Activated CD8-positive, alpha-beta memory T cell treated with anti-CD3 and anti-CD28 coated beads, Interleukin-2, amount 50 U/mL, for 24 hours (primary cell): Measurements from ENCODE around the gene ABCA8.

Experiments
- DNase-seq: peaks from one replicate; pipeline ENCODE4 v3.0.0-alpha.2; 2020; ENCODE audit errors: extremely low read depth

The ABCA8 gene

GRCh38 chr17:68942389-68942788, 12.8 kb downstream of the ABCA8 start:
- no peak for DNase-seq

DNA sequence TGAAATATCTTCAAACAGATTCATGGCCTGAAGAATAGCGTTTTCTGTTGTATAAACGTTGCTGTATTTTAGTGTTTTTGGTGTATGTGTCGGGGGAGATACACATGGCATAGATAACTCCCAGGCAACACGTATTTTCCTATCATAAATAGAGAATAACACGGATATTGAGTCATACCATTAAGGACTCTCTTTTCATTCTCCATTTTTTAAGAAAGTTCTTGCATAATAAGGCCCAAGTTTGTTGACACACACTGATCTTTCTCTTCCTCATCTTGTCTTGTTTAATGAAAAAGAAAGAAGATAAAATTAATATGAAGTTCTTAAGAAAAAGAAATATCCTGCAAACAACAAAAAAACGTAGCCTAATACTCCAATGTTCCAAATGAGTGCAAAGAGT, 13.4 kb downstream of the ABCA8 start:
- no peak for DNase-seq

GRCh38 chr17:68939195-68939594, 16.0 kb downstream of the ABCA8 start:
- DNase-seq = no peak

DNA sequence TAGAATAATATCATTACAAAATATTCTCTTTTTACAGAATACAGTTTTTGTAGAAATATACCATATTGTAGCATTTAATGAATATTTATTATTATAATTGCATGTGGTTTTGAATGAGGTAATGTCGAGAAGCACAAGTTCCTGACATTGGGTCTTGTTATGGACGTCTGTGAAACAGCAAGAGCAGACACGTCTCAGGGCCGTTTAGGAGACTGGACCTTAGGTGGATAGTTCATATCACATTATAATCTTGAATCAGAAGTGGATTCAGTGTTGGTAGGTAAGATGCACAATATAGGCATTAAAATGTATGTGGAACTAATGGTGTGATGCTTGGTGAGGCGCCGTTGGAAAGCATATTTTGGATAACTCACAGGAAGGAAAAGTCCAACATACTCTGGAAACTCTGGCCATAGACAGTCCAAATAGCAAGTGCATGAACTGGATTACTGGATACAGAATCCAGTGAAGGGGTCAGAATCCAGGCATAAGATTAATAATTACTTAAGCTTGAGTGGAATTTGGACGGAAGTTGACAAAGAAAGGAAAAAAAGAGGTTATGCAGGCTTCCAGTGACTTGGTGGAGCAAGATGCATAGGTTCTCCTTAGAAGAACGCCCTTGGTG, 17.2 kb downstream of the ABCA8 start:
- no peak for DNase-seq

DNA sequence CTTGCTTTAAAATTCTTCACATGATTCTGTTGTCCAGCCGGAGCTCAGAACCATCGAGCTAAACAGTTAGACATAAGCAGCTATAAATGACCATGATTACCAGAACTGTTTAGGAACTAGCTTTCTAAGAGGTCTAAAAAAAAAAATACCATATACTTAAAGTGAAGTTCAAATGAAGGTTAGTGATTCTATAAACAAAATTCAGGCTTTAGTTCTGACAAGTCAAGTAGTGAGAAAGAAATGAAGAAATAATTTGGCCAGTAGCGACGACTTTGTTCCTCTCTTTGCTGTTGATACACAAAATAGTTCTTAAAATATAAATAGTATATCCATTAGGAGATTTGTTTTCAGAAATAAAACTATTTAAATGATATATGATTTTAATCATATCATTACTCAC, 27.7 kb downstream of the ABCA8 start:
- no peak for DNase-seq

- DNase-seq = no peak
Measured at GRCh38 chr17:68924793-68925720, 30.1 kb downstream of the ABCA8 start.

DNA sequence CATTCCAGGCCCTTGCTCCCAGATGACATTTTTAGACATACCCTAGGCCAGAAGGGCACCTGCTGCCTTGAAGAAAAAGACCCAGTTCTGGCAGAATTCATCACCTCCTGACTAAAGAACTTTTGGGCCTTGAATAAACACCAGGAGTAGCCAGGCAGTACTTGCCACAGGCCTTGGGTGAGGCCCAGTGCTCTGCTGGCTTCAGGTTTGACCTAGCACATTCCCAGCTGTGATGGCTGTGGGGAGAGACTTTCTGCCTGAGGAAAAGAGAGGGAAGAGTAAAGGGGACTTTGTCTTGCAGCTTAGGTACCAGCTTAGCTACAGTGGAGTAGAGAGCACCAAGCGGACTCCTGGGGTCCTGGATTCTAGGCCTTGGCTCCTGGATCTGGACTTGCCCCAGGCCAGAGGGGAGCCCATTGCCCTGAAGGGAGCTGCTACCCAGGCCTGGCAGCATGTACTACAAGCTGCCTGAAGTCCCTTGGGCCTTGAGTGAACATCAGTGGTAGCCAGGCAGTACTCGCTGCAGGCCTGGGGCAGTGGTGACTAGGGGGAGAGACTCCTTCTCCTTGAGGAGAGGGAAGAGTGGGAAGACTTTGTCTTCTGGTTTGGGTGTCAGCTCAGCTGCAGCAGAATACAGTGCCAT, 44.3 kb downstream of the ABCA8 start:
- no peak for DNase-seq

DNA sequence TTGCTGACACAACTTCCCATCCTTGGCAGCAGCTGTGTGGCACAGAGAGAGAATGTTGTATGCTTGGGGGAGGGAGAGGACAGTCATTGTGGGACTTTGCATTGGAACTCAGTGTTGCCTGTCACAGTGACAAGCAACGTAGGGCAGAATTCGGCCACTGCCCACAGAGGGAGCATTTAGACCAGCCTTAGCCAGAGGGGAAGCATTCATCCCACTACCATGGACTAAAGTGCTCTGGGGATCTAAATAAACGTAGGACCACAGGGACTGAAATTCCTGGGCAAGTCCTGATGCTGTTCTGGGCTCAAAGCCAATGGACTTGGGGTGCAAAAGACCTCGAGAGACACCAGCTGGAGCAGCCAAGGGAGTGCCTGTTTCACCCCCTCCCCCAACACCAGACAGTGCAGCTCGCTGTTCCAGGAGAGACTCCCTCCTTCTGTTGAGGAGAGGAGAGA, 44.9 kb downstream of the ABCA8 start:
- no peak for DNase-seq

DNA sequence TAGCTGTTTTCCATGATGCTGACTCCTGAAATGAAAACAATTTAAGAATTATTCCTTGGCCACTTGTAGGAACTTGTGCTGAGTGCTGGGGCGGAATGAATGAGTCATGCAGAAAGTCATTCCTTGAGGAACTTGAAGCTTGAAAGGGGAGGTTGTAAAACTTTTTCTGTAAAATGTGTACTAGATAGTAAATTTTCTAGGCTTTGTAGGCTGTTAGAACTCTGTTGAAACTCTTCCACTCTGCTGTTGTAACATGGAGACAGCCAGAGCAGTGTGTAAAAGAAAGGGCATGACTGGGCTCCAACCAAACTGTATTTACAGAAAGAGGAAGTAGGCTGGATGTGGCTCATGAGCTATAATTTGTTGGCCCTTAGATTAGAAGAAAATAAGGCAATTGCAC, 46.1 kb downstream of the ABCA8 start:
- DNase-seq = no peak

GRCh38 chr17:68908045-68908444, 47.1 kb downstream of the ABCA8 start:
- no peak for DNase-seq

- DNase-seq = no peak
Measured at GRCh38 chr17:68906638-68907037, 48.6 kb downstream of the ABCA8 start.

GRCh38 chr17:68903286-68903685, 51.9 kb downstream of the ABCA8 start:
- no peak for DNase-seq

DNA sequence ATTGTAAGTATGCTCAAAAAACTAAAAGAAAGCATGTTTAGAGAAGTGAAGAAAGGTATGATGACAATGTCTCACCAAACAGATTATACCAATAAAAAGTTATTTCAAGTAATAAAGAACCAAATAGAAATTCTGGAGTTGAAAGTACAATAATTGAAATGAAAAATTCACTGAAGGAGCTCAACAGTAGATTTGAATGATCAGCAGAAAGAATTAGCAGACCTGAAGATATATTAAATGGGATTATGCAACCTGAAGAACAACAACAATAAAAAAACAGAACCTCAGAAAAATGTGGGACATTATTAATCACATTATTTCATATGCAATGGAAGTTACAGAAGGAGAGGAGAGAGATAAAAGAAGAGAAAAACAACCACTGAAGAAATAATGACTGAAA, 57.6 kb downstream of the ABCA8 start:
- no peak for DNase-seq

DNA sequence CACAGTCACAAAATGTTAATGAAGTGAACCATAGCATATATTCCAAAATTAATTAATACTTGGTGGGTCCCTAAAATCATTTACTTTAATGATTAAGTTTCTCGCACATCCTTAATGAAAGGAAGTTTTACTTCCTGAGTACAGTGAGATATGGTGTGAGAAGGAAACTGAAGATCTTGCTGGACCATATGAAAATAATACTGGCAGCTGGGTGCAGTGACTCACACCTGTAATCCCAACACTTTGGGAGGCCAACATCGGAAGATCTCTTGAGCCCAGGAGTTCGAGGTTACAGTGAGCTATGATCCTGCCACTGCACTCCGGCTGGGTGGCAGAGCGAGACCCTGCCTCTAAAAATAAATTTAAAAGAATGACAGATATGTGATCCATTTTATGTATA, 62.5 kb downstream of the ABCA8 start:
- DNase-seq = no peak

DNA sequence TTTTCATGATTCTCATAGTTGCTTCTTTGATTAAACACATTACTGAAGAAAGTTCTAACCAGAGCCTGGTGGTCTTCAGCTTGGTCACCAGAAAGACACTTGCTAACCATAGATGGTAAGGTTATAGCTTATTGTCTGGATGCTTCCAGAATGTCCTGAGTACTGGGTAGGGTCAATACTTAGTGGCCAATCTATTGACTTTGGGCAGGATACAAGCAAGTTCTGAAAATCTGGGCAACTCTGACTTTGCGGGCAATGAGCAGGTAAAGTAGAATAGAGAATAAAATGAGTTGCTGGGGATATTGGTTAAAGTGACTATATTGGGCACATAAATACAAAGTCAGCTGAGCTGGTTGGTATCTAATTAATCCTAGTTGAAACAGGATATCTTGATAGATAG, 63.0 kb downstream of the ABCA8 start:
- DNase-seq = no peak

DNA sequence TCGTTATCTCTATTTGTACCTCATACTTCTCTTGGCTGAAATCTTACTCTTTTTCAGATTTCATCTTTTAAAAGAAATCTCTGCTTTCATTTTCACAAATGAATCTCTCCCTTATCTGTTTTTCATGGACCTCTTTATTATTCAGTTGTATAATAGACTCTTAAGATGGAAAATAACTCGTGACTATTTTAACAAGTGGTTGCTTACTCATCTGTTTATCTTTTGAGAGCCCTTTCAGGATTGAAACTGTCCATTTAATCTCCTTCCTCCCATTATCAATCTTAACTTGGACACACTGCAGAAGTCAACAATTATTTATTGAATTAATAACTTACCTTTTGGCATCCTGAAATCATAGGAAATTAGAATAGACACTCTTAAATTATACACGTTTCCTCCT, 68.8 kb downstream of the ABCA8 start:
- no peak for DNase-seq

GRCh38 chr17:68884888-68885287, 70.3 kb downstream of the ABCA8 start:
- no peak for DNase-seq

DNA sequence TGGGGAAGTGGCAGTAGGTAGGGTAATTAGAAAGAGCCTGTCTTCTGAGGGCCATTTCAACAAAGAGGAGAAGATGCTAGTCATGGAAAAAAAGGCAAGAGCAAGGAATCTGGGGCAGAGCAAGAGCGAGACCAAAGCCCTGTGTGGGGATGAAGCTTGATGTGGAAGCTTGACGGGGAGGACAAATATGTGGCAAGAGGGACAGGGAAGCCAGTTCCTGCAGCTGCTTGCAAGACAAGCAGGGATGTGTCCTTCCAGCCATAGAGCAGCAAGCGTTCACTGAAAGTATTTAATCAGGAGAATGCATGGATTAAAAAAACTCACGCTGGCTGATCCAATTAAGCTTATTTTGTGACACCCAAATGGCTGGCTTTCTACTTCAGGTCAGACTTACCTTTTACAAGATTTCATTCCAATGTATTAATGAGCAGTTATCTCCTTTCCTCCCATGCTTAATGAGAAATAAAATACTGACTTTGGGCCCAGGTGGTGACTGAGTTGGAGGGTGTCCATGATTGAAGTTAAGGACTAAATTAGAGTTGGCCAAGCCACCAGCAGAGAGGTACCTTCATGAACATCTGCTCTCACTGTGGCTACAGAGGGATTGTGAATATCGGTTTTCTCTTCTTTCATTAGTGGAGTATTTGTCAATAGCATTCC, 76.8 kb downstream of the ABCA8 start:
- no peak for DNase-seq

DNA sequence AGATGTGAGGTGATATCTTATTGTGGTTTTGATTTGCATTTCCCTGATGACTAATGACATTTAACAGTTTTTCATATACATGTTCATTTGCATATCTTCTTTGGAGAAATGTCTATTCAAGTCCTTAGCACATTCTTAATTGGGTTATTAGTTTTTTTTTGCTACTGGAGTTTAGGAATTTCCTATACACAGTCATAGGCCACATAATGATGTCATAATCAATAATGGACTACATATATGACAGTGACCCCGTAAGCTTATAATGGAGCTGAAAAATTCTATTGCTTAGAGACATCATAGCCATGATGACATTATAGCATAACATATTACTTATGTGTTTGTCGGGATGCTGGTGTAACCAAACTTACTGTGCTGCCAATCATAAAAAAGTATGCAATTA, 83.7 kb downstream of the ABCA8 start:
- DNase-seq = no peak

DNA sequence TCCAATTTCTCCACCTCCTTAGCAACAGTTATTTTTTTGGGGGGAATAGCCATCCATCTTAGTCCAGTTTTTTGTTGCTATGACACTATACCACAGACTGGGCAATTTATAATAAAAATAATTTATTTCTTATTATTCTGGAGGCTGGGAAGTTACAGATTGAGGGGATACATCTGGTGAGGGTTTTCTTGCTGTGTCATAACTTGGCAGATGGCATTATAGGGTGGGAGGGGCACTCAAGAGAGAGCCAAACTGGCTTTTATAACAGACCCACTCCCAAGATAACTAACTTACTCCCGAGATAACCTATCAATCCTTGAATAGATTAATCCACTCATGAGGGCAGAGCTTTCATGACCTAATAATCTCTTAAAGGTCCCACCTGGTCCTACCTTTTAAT, 84.2 kb downstream of the ABCA8 start:
- DNase-seq = no peak

- DNase-seq = no peak
Measured at GRCh38 chr17:68870161-68870826, 84.9 kb downstream of the ABCA8 start.

DNA sequence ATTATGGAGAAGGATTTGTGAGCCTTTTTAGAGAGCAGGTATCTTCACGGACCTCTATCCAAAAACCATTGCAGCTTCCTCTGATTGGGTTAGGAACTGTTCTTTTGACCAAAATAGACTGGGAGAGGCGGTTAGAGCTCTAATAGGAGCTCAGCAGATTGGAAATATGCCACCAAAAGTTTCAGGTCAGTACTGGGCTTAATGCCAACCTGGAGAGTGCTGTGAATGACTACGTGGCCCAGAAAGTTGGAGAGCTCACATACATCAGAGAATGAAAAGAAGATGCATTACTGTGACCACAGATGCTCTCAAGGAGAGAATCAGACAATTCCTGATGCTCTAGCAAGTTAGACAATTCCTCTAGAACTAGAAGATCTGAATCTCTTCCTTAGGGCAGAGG, 86.5 kb downstream of the ABCA8 start:
- no peak for DNase-seq
